NCI-H526 treated with DMSO at 0.1 percent for 48 hours (cell line): Measurements from ENCODE around the gene DHCR7.
"Not testable (repeated sequence)": the region's sequence is repeated elsewhere in the genome, so short reads cannot be mapped to it uniquely, and the experiment has no call there.

Experiments
- DNase-seq: peaks from one replicate; lab custom pipeline; 2025; lab: John Stamatoyannopoulos, UW

DHCR7 gene

DNA sequence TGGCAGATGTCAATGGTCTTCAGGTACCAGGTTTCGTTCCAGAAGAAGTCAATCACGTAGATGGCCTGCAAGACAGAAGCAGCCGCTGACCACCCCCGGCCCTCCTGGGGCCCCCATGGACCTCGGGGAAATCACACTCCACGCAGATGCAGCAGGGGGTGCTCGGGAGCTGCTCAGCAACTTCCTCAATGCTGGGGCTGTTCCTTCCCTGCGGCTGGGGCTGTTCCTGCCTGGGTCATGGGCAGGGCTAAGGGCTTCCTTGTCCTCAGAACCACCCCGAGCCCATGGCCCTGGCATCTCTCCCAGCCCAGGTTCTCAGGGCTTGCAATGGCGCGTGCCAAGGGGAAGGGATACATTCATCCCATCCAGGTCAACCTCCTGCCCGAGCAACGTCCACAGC, 10.3 kb downstream of the DHCR7 start:
- DNase-seq: no peak

DNA sequence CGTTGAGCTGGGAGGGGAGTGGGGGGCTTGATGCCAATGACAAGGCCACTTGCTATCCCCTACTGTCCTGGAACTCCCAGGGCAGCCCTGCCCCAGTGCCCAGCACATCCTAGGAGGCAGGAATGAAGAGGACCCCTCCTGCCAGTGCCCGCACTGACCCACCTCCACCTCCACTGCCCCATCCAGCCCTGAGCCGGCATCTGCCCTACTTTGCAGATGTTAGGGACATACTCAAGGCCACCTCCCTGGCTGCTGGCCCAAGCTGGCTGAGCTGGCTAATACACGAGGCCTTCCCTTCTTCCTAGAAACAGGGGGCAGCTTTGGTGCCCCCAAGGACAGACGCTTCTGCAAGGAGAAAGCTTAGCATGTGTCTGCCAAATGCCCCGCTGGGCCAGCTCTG, 10.8 kb downstream of the DHCR7 start:
- DNase-seq: no peak

DNA sequence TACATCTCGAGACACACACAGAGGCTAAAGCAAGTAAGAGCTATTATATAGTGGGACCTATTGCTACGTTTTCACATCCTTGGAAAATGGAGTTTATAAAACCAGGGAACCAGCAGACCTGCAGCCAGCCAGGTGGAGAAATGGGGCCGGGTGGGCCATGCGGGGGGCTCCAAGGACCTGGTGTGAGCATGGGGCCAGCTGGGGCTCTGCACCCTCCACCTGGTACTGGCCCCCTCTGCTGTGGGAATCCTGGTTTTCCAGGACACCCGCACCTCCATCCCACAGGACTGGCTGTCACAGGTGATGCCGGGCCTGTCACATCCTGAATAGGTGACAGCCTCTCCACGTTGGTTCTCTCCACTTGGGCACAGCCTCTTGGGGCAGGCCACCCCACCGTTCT, 11.3 kb downstream of the DHCR7 start:
- DNase-seq: no peak

DNA sequence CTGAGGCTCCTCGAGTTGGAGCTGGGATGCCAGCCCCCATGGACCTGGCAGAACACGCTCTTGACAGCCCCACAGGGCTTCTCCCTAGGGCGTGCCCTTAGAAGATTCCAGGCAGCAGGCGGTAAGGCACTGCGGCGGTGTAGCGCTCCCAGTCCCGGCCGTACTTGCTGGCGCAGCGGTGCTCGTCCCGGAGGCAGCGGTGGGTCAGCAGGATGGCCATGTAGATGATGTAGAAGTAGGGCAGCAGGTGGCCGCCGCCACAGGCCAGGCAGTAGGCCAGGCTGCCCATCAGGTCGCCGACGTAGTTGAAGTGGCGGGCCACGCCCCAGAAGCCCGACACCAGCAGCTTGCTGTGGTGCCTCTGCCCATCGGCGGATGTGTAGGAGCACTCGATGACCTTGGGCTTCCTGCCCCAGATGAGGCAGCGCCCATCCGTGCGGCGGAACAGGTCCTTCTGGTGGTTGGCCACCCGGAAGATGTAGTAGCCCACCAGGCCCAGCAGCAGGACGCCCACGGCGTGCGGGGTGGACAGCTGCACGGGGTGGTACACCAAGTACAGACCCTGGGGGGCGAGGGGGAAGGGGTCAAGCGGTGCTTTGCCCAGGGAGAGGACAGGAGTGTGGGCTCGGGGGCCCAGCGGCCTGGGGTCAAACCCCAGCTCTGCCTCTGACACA, 12.8 kb downstream of the DHCR7 start:
- DNase-seq: no peak

DNA sequence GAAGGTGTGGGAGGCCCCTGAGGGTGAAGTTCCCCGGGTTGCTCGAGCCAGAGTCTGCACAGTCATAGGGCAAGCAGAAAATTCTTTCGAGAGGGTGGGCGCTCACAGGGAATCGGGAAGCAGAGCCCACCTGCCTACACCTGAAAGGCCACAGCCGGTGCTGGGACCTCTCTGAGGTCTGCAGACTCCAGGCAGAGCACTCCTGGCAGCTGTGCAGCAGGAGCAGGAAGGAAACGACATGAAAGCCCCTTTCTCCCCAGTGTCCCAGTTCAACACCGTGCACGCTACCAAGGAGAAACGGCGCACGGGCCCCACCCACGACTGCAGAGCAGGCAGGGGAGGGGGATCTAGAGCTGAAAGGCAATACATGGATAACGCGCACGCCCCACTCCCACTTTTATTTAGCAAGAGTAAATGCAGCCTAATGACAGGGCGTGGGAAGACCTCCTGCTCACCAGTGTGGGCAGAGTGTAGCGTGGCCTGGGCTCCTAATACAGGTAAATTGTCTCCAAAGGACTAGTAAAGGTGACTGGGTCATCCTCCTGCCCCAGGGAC, 13.5 kb downstream of the DHCR7 start:
- DNase-seq: no peak

GRCh38 chr11:71433648-71434450, 14.3 kb downstream of the DHCR7 start:
- no peak for DNase-seq

DNA sequence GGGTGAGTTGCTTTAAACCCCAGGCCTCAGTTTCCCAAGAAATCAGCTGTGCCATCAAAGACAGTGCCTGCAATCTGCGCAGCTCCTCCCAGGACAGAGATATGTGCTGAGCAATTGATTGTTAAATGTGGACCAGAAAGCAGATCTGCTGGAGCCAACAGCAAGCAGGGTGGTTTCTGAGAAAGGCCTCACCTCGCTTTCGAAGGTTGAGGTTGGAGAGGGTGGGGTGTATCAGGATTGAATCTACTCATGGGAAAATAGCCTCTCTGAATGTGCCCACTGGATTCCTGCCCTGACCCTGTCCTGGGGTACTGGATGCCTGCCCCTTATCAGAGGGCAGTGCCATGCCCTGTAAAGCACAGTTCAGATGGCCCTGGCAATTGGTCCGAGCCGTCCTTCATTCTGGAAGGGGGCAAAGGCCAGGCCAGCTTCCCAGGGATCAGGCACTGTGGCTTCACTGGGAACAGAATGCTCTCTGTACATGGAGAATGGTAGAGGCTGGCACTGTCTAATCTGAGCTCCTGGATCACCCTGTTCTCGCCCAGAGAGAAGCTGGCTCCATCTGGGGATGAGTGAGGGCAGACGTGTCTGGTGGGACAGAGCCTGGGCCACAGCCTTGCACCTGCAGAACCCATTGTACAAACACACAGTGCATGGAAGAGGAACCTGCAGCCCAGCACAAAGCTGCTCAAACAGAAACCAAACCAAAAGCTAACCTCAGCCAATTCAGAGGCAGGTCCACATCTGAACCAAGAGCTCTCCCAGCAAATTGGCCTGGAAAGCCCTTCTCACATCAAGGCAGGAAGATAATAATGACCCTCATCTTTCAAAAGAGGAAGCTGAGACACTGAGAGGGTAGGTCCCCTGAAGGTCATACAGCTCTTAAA, 15.2 kb downstream of the DHCR7 start:
- no peak for DNase-seq

DNA sequence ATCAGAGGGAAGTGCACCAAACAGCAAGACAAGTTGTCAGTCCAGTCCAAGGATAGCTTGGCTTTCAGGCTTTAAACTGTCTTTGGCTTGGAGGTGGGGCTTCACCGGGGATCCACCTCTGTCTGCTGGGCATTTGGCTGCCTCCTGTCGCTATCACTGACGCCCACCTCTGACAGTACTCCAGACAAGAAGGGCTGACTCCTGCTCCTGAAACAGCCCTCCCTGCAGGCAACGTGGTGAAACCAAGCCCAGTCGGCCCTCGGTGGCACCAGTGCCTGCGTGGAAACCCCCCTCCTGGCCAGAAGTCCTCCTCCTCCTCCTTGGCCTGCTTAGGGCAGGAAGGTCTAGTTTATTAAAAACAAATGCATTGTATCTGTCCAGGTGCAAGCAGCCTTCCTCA, 16.9 kb downstream of the DHCR7 start:
- no peak for DNase-seq

GRCh38 chr11:71430166-71430565, 18.0 kb downstream of the DHCR7 start:
- DNase-seq: no peak

- DNase-seq: no peak
Measured at GRCh38 chr11:71429701-71430100, 18.5 kb downstream of the DHCR7 start.

GRCh38 chr11:71428861-71429435, 19.2 kb downstream of the DHCR7 start:
- DNase-seq: no peak

DNA sequence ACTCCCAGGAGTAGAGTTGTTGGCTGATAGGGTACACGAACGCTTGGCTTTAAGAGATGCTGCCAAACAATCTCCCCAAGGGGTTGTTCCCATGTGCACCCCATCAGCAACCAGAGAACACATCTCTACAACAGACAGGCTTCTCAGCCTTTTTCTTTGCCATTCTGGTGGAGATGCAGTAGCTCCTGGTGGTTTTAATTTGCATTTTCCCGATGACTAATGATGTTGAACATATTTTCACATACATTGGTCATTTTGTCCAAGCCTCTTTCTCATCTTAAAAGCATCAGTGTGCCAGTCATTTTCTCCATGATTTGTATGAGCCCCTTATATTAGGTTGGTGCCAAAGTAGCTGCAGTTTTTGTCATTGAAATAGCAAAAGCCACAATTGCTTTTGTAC, 21.8 kb downstream of the DHCR7 start:
- DNase-seq: no peak

GRCh38 chr11:71425860-71426259, 22.3 kb downstream of the DHCR7 start:
- DNase-seq: peak; percentile 85

DNA sequence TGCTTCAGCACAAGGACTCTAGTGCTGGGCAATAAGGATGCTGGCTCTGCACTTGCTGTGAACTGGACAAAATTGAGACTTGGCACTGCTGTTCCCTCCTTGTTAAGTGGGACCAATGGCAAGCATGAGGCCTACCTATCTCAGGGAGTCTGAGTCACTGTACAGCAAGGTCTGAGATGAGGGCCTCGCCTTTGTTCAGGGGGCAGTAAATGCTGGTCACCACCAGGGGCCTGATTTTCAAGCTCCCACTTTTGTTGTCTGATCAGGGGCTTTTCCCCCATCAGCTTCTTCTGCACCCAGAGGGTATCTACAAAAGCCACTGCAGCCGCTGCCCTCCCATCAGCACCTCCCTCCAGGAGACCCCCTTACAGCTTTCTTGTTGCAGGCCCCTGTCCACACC, 22.8 kb downstream of the DHCR7 start:
- no peak for DNase-seq

- DNase-seq: no peak
Measured at GRCh38 chr11:71423181-71423790, 24.9 kb downstream of the DHCR7 start.

- not testable (repeated sequence) for DNase-seq
Measured at GRCh38 chr11:71422318-71422717, 25.9 kb downstream of the DHCR7 start.

DNA sequence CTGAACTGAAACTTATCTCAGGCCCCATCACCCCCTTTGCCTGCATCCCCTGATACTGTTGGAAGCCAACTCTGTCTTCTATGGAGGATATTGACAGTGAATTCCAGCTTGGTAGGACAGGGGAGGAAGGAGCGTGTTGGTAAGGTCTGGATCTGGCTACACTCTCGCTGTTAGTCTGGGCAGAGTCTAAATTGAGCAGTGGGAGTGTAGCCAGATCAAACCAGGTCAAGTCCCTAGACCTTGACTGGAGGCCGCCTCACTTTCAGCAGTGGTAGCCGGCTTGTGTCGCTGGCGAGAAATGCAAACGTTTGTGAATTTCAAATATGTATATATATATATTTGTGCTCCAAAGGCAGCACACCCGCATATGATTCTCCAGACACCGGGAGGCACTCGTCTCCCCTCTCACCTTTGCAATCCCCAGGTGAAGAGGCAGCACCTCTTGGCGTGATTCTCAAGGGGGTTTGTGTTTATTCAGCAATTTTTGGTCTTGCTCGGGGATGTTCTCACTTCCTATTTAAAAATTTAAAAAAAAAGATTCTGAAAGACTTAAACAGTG, 26.7 kb downstream of the DHCR7 start:
- DNase-seq: no peak

- peak; percentile 56 for DNase-seq
Measured at GRCh38 chr11:71420455-71421241, 27.5 kb downstream of the DHCR7 start.

DNA sequence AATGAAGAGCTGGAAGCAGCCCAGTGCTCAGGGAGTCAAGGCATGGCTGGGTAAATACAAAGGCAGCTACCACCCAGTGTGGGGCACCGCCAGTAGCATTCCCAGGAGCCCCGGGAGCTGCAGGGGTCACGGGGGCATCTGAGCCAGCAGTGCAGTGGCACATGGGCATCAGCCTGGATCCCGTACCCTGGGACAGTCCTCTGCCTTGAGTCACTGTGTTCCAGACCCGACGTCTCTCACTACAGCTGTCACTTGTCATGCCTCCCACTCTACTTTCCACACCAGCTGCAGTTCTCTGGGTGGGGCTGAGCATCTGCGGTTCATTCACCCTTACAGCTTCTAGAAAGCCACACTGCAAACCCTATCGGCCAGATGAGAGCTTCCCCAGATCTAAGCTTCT, 29.6 kb downstream of the DHCR7 start:
- no peak for DNase-seq

- DNase-seq: no peak
Measured at GRCh38 chr11:71414645-71415044, 33.5 kb downstream of the DHCR7 start.
